ENCODE measurements around the gene FMN1.

FMN1 gene

GRCh38 chr15:32730677-32731654 is 463.5 kb downstream of the FMN1 start:
- TF ChIP-seq TAF1 (IDR thresholded peaks at IDR 0.05; ENCODE audit: borderline replicate concordance, low read depth, low read length) (no peak), POLR2AphosphoS5 (IDR thresholded peaks at IDR 0.05; ENCODE audit: low read depth, low read length) (no peak), POLR2A (IDR thresholded peaks at IDR 0.05; ENCODE audit: low read depth, low read length) (no peak)
- no peak for DNase-seq (ENCODE audit: insufficient read length)
- FAIRE-seq = no peak

GRCh38 chr15:32729700-32730395 is 464.7 kb downstream of the FMN1 start:
- DNase-seq (ENCODE audit: insufficient read length) = no peak
- FAIRE-seq = no peak
- TF ChIP-seq POLR2A (IDR thresholded peaks at IDR 0.05; ENCODE audit: low read depth, low read length) (no peak), POLR2AphosphoS5 (IDR thresholded peaks at IDR 0.05; ENCODE audit: low read depth, low read length) (no peak), TAF1 (IDR thresholded peaks at IDR 0.05; ENCODE audit: borderline replicate concordance, low read depth, low read length) (no peak)

- DNase-seq (ENCODE audit: insufficient read length) = no peak
- peak; percentile 70 for FAIRE-seq
- no peak for TF ChIP-seq TAF1 (IDR thresholded peaks at IDR 0.05; ENCODE audit: borderline replicate concordance, low read depth, low read length)
- no peak for TF ChIP-seq POLR2AphosphoS5 (IDR thresholded peaks at IDR 0.05; ENCODE audit: low read depth, low read length)
- no peak for TF ChIP-seq POLR2A (IDR thresholded peaks at IDR 0.05; ENCODE audit: low read depth, low read length)
These were observed 471.2 kb downstream of the FMN1 start for GRCh38 chr15:32723171-32723948.

- FAIRE-seq = no peak
- TF ChIP-seq TAF1 (IDR thresholded peaks at IDR 0.05; ENCODE audit: borderline replicate concordance, low read depth, low read length) (no peak), POLR2A (IDR thresholded peaks at IDR 0.05; ENCODE audit: low read depth, low read length) (no peak), POLR2AphosphoS5 (IDR thresholded peaks at IDR 0.05; ENCODE audit: low read depth, low read length) (no peak)
- DNase-seq (ENCODE audit: insufficient read length) = no peak
These were observed 472.4 kb downstream of the FMN1 start for GRCh38 chr15:32722136-32722535.

GRCh38 chr15:32721596-32721995 is 472.9 kb downstream of the FMN1 start:
- FAIRE-seq = no peak
- no peak for DNase-seq (ENCODE audit: insufficient read length)
- TF ChIP-seq POLR2A (IDR thresholded peaks at IDR 0.05; ENCODE audit: low read depth, low read length) = no peak
- TF ChIP-seq POLR2AphosphoS5 (IDR thresholded peaks at IDR 0.05; ENCODE audit: low read depth, low read length) = no peak
- no peak for TF ChIP-seq TAF1 (IDR thresholded peaks at IDR 0.05; ENCODE audit: borderline replicate concordance, low read depth, low read length)

GRCh38 chr15:32718821-32719716 is 475.4 kb downstream of the FMN1 start:
- FAIRE-seq (no peak), DNase-seq (ENCODE audit: insufficient read length) (no peak)
- no peak for TF ChIP-seq POLR2A (IDR thresholded peaks at IDR 0.05; ENCODE audit: low read depth, low read length)
- TF ChIP-seq TAF1 (IDR thresholded peaks at IDR 0.05; ENCODE audit: borderline replicate concordance, low read depth, low read length) = no peak
- TF ChIP-seq POLR2AphosphoS5 (IDR thresholded peaks at IDR 0.05; ENCODE audit: low read depth, low read length) = no peak

GRCh38 chr15:32718227-32718820 is 476.2 kb downstream of the FMN1 start:
- FAIRE-seq (no peak), DNase-seq (ENCODE audit: insufficient read length) (no peak)
- TF ChIP-seq POLR2A (IDR thresholded peaks at IDR 0.05; ENCODE audit: low read depth, low read length) = no peak
- no peak for TF ChIP-seq POLR2AphosphoS5 (IDR thresholded peaks at IDR 0.05; ENCODE audit: low read depth, low read length)
- no peak for TF ChIP-seq TAF1 (IDR thresholded peaks at IDR 0.05; ENCODE audit: borderline replicate concordance, low read depth, low read length)

GRCh38 chr15:32717426-32718226 is 476.9 kb downstream of the FMN1 start, which contains the start of gene GREM1:
GREM1 (plus strand) TSS chr15:32718004; CDS start chr15:32730691, 12,687 bp downstream.
- no peak for TF ChIP-seq POLR2AphosphoS5 (IDR thresholded peaks at IDR 0.05; ENCODE audit: low read depth, low read length)
- TF ChIP-seq POLR2A (IDR thresholded peaks at IDR 0.05; ENCODE audit: low read depth, low read length) = no peak
- TF ChIP-seq TAF1 (IDR thresholded peaks at IDR 0.05; ENCODE audit: borderline replicate concordance, low read depth, low read length) = no peak
- DNase-seq (ENCODE audit: insufficient read length) (no peak), FAIRE-seq (no peak)

- FAIRE-seq (peak; percentile 81), DNase-seq (ENCODE audit: insufficient read length) (no peak)
These were observed 477.5 kb downstream of the FMN1 start for GRCh38 chr15:32716915-32717425.

More at GRCh38 chr15:32716915-32717425, 477.5 kb downstream of the FMN1 start:
- TF ChIP-seq TAF1 (IDR thresholded peaks at IDR 0.05; ENCODE audit: borderline replicate concordance, low read depth, low read length) (no peak), POLR2AphosphoS5 (IDR thresholded peaks at IDR 0.05; ENCODE audit: low read depth, low read length) (no peak), POLR2A (IDR thresholded peaks at IDR 0.05; ENCODE audit: low read depth, low read length) (no peak)

All from GM12892 (cell line).